PFSK-1 (cell line): Measurements from ENCODE around the gene PHPT1.

ENCODE experiments used
- FOXP2 ChIP-seq: optimal IDR thresholded peaks from 2 replicates; pipeline ENCODE3; 2011; ENCODE audit warnings: borderline replicate concordance, control low read depth, inconsistent platforms; ENCODE audit not compliant: insufficient read depth; ENCODE audit errors: extremely low read length, extremely low read depth
- POLR2AphosphoS5 ChIP-seq: IDR thresholded peaks from 2 replicates; pipeline ENCODE4 v1.6.1; 2012; ENCODE audit warnings: low read depth, mild to moderate bottlenecking, control low read depth, low read length, moderate library complexity
- REST ChIP-seq, 2 experiments: IDR thresholded peaks; 2 replicates each; pipeline versions ENCODE4 v1.6.1 to v1.8.0; 2011 to 2012; ENCODE audit warnings: low read depth in 2 of 2, low read length in 2 of 2, control low read depth in 1 of 2, inconsistent platforms in 1 of 2, mild to moderate bottlenecking in 1 of 2, moderate library complexity in 1 of 2; ENCODE audit not compliant: insufficient read depth in 1 of 2
- SIN3A ChIP-seq: IDR thresholded peaks from 2 replicates; pipeline ENCODE4 v1.6.1; 2012; ENCODE audit warnings: mild to moderate bottlenecking, low read length, moderate library complexity, borderline replicate concordance; ENCODE audit not compliant: insufficient read depth
- TAF1 ChIP-seq: IDR thresholded peaks from 2 replicates; pipeline ENCODE4 v1.6.1; 2012; ENCODE audit warnings: low read length, control low read depth, borderline replicate concordance; ENCODE audit not compliant: insufficient read depth

GRCh38 chr9:136853596-136854112 lies 4.4 kb downstream of the PHPT1 start:
- TF ChIP-seq TAF1 (no peak), REST (IDR thresholded peaks at IDR 0.05; ENCODE audit: insufficient read depth in 1 of 2, low read depth in 2 of 2, low read length in 2 of 2) (no peak), POLR2AphosphoS5 (no peak), FOXP2 (no peak), SIN3A (no peak)
